ENCODE results near the gene ANKRD12.

ANKRD12 gene

DNA sequence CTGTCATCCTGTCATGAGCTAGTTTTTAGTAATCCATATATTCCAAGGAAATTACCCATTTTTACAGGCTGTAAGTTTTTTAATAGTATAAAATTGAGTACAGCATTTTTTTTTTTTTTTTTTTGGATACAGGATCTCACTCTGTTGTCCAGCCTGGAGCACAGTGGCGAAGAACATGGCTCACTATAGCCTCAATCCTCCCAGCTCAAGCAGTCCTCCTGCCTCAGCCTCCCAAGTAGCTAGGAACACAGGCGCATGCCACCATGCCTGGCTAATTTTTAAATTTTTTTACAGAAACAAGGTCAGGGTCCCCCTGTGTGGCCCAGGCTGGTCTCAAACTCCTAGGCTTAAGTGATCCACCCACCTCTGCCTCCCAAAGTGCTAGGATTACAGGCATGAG lies 56.5 kb downstream of the ANKRD12 start:
- Histone ChIP-seq H3K79me2 (ENCODE audit: insufficient read depth, low read length) (no peaks in the 10 kb centered on the region), H2AFZ (ENCODE audit: low read depth, low read length, severe bottlenecking) (no peak overlapping the region), H3K27ac (ENCODE audit: low read depth, low read length) (no peak overlapping the region), H4K20me1 (ENCODE audit: low read depth, low read length) (no peaks in the 10 kb centered on the region), H3F3A (ENCODE audit: insufficient read depth) (no peaks in the 10 kb centered on the region), H3K9me2 (replicated peaks; ENCODE audit: insufficient read depth, low read length) (no peaks in the 10 kb centered on the region), H3K9ac (ENCODE audit: low read length) (no peak overlapping the region), H3K27me3 (ENCODE audit: low read length) (no peaks in the 10 kb centered on the region), H3K36me3 (ENCODE audit: low read length) (no peaks in the 10 kb centered on the region), H3K4me3 (ENCODE audit: insufficient read depth, low read length, poor library complexity, severe bottlenecking) (no peak overlapping the region), H3K4me2 (ENCODE audit: low read depth, low read length, poor library complexity, severe bottlenecking) (no peak overlapping the region), H3K9me3 (ENCODE audit: insufficient read depth, low read length) (no peaks in the 10 kb centered on the region)
- no peak for TF ChIP-seq EZH2phosphoT487 (conservative IDR thresholded peaks at IDR 0.05; ENCODE audit: low read length)
- no peak for TF ChIP-seq CTCF (IDR thresholded peaks at IDR 0.05; ENCODE audit: insufficient read depth, low read length, poor library complexity, severe bottlenecking)

GRCh38 chr18:9196568-9196967 lies 60.0 kb downstream of the ANKRD12 start:
- no peaks in the 10 kb centered on the region for H3K9me2 ChIP-seq (replicated peaks; ENCODE audit: insufficient read depth, low read length)
- no peaks in the 10 kb centered on the region for H4K20me1 ChIP-seq (ENCODE audit: low read depth, low read length)
- no peak overlapping the region for H3K27ac ChIP-seq (ENCODE audit: low read depth, low read length)
- H3K4me3 ChIP-seq (ENCODE audit: insufficient read depth, low read length, poor library complexity, severe bottlenecking): no peak overlapping the region
- no peaks in the 10 kb centered on the region for H3K27me3 ChIP-seq (ENCODE audit: low read length)
- no peaks in the 10 kb centered on the region for H3F3A ChIP-seq (ENCODE audit: insufficient read depth)
- H2AFZ ChIP-seq (ENCODE audit: low read depth, low read length, severe bottlenecking): no peak overlapping the region
- H3K36me3 ChIP-seq (ENCODE audit: low read length): no peaks in the 10 kb centered on the region
- H3K9ac ChIP-seq (ENCODE audit: low read length): no peak overlapping the region
- TF ChIP-seq EZH2phosphoT487 (conservative IDR thresholded peaks at IDR 0.05; ENCODE audit: low read length) (no peak), CTCF (IDR thresholded peaks at IDR 0.05; ENCODE audit: insufficient read depth, low read length, poor library complexity, severe bottlenecking) (no peak)
- H3K4me2 ChIP-seq (ENCODE audit: low read depth, low read length, poor library complexity, severe bottlenecking): no peak overlapping the region
- H3K79me2 ChIP-seq (ENCODE audit: insufficient read depth, low read length): no peaks in the 10 kb centered on the region
- no peaks in the 10 kb centered on the region for H3K9me3 ChIP-seq (ENCODE audit: insufficient read depth, low read length)

DNA sequence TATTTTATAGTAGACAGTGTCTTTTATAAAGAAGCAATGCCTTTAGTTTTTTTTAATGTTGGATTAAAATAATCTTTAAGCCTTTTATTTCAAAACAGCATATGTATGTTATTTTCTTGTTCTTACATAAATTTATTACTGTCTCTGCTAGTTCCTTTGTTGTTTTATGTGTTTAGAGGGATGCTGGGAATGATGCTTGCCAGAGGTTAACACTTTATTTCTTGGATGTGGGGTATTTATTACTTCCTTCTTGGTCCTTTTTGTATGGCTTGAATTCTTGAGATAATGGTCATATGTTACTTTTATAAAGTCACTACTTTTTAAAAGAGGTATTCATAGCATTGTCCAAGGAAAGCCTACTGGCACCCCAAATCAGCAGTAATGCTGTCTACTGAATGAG lies 63.1 kb downstream of the ANKRD12 start:
- Histone ChIP-seq H3K36me3 (ENCODE audit: low read length) (no peaks in the 10 kb centered on the region), H3K4me2 (ENCODE audit: low read depth, low read length, poor library complexity, severe bottlenecking) (no peak overlapping the region), H3K4me3 (ENCODE audit: insufficient read depth, low read length, poor library complexity, severe bottlenecking) (no peak overlapping the region), H3K9me3 (ENCODE audit: insufficient read depth, low read length) (no peaks in the 10 kb centered on the region), H3K27ac (ENCODE audit: low read depth, low read length) (no peak overlapping the region), H2AFZ (ENCODE audit: low read depth, low read length, severe bottlenecking) (no peak overlapping the region), H3K27me3 (ENCODE audit: low read length) (no peaks in the 10 kb centered on the region), H3K79me2 (ENCODE audit: insufficient read depth, low read length) (no peaks in the 10 kb centered on the region), H3K9me2 (replicated peaks; ENCODE audit: insufficient read depth, low read length) (no peaks in the 10 kb centered on the region), H4K20me1 (ENCODE audit: low read depth, low read length) (no peaks in the 10 kb centered on the region), H3F3A (ENCODE audit: insufficient read depth) (no peaks in the 10 kb centered on the region), H3K9ac (ENCODE audit: low read length) (no peak overlapping the region)
- TF ChIP-seq EZH2phosphoT487 (conservative IDR thresholded peaks at IDR 0.05; ENCODE audit: low read length) (no peak), CTCF (IDR thresholded peaks at IDR 0.05; ENCODE audit: insufficient read depth, low read length, poor library complexity, severe bottlenecking) (no peak)

DNA sequence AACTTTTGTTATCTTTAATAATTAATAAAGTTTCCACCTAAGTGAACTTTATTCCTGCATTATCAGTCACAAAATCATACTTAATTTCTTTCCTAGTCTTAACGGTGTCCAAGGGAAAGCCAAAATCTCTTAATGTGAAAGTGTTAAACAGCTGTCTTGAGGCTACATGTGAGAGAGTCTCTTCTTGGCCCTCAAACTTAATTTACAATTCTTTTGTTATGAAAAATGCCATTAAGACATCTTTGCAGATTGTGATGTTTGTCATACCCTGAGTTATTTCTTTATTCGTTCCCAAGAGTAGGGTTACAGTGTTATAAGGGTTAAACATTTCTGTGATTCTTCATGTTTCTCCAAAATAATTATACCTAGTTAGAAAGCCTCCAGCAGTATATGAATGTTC lies 64.6 kb downstream of the ANKRD12 start:
- Histone ChIP-seq H3K36me3 (ENCODE audit: low read length) (no peaks in the 10 kb centered on the region), H3K4me2 (ENCODE audit: low read depth, low read length, poor library complexity, severe bottlenecking) (no peak overlapping the region), H3K9ac (ENCODE audit: low read length) (no peak overlapping the region), H3K4me3 (ENCODE audit: insufficient read depth, low read length, poor library complexity, severe bottlenecking) (no peak overlapping the region), H3F3A (ENCODE audit: insufficient read depth) (no peaks in the 10 kb centered on the region), H3K9me2 (replicated peaks; ENCODE audit: insufficient read depth, low read length) (no peaks in the 10 kb centered on the region), H3K27ac (ENCODE audit: low read depth, low read length) (no peak overlapping the region), H2AFZ (ENCODE audit: low read depth, low read length, severe bottlenecking) (no peak overlapping the region), H3K79me2 (ENCODE audit: insufficient read depth, low read length) (no peaks in the 10 kb centered on the region), H3K9me3 (ENCODE audit: insufficient read depth, low read length) (no peaks in the 10 kb centered on the region), H4K20me1 (ENCODE audit: low read depth, low read length) (no peaks in the 10 kb centered on the region), H3K27me3 (ENCODE audit: low read length) (no peaks in the 10 kb centered on the region)
- TF ChIP-seq CTCF (IDR thresholded peaks at IDR 0.05; ENCODE audit: insufficient read depth, low read length, poor library complexity, severe bottlenecking): no peak
- TF ChIP-seq EZH2phosphoT487 (conservative IDR thresholded peaks at IDR 0.05; ENCODE audit: low read length): no peak
